ENCODE measurements around the gene CFAP20DC. TPM values are rescaled to one million over a fixed set of nuclear protein-coding genes. Genes with fewer than 3 reads are reported as not detected.

The CFAP20DC gene
- total and polyA plus RNA-seq, 2 of the 8 experiments (the other 6 are each of a cell fraction or from before 2014, with no cell fraction given): 2.2 to 2.8 TPM

- TF ChIP-seq CHD7 (IDR thresholded peaks at IDR 0.05; ENCODE audit: insufficient replicate concordance, low read length): no peak
- TF ChIP-seq BACH1 (IDR thresholded peaks at IDR 0.05; ENCODE audit: low read length): no peak
These were observed 255.9 kb downstream of the CFAP20DC start (continued) for GRCh38 chr3:58793938-58794337.

All from H1 (cell line).